CD4-positive, CD25-positive, alpha-beta regulatory T cell (primary cell): ENCODE measurements around the gene ZNF574. TPM values are rescaled to one million over a fixed set of nuclear protein-coding genes. Genes with fewer than 3 reads are reported as not detected.

Experiments
- ATAC-seq, 2 donors: fragments of 150-1000 bp; cut with Tn5 transposase; one replicate each; pipeline ENCODE4 v1.10.0; 2021; ENCODE audit warnings: low read depth in 2 of 2, moderate number of reproducible peaks in 2 of 2, moderate library complexity in 1 of 2
- DNase-seq, 3 donors: peaks; one replicate each; pipeline versions ENCODE4 v3.0.0 to v3.0.0-alpha.2; 2012 to 2022; ENCODE audit warnings: mixed read lengths in 1 of 3
- H3K27ac ChIP-seq: one replicate; pipeline ENCODE4 v1.7.0; 2013; ENCODE audit warnings: mild to moderate bottlenecking, low read length; ENCODE audit not compliant: insufficient read depth, poor library complexity, severe bottlenecking
- H3K27me3 ChIP-seq: one replicate; pipeline ENCODE4 v1.7.0; 2013; ENCODE audit warnings: low read length; ENCODE audit not compliant: control insufficient read depth, insufficient read depth
- H3K36me3 ChIP-seq: one replicate; pipeline ENCODE4 v1.7.0; 2013; ENCODE audit warnings: mild to moderate bottlenecking, low read length, moderate library complexity; ENCODE audit not compliant: control insufficient read depth, insufficient read depth
- H3K4me1 ChIP-seq: 2 replicates; pipeline ENCODE4 v1.7.0; 2013; ENCODE audit warnings: mild to moderate bottlenecking, low read length; ENCODE audit not compliant: insufficient read depth, control insufficient read depth, poor library complexity, severe bottlenecking
- H3K4me3 ChIP-seq: one replicate; pipeline ENCODE4 v1.7.0; 2013; ENCODE audit warnings: low read depth, mild to moderate bottlenecking, low read length, moderate library complexity
- H3K9me3 ChIP-seq, 2 experiments: 1 replicate in 1 of 2; 2 replicates in 1 of 2; pipeline ENCODE4 v1.7.0; 2013; ENCODE audit warnings: low read length in 2 of 2, mild to moderate bottlenecking in 1 of 2, moderate library complexity in 1 of 2; ENCODE audit not compliant: control insufficient read depth in 2 of 2
- H3K27ac Mint-ChIP-seq, 3 donors: one replicate each; pipeline ENCODE4 v1.8.0; 2020 to 2022; ENCODE audit warnings: mild to moderate bottlenecking in 3 of 3, mixed read lengths in 3 of 3, moderate library complexity in 2 of 3
- H3K27me3 Mint-ChIP-seq: one replicate; pipeline ENCODE4 v1.8.0; 2022; ENCODE audit warnings: mild to moderate bottlenecking, mixed read lengths
- H3K36me3 Mint-ChIP-seq: one replicate; pipeline ENCODE4 v1.8.0; 2020; ENCODE audit warnings: mixed read lengths
- H3K4me1 Mint-ChIP-seq, 4 donors: one replicate each; pipeline ENCODE4 v1.8.0; 2020 to 2022; ENCODE audit warnings: mixed read lengths in 4 of 4, mild to moderate bottlenecking in 1 of 4
- H3K4me3 Mint-ChIP-seq, 4 donors: one replicate each; pipeline ENCODE4 v1.8.0; 2020 to 2022; ENCODE audit warnings: mild to moderate bottlenecking in 4 of 4, mixed read lengths in 4 of 4, moderate library complexity in 3 of 4
- H3K9me3 Mint-ChIP-seq, 7 donors: one replicate each; pipeline ENCODE4 v1.8.0; 2020 to 2022; ENCODE audit warnings: mixed read lengths in 7 of 7, mild to moderate bottlenecking in 3 of 7, moderate library complexity in 2 of 7
- polyA plus RNA-seq, 4 donors: library from polyadenylated mRNA; unstranded; fragments of 300-500 nt; fragmentation: Illumina TruSeq; gene quantifications; one replicate each; pipeline ENCODE4 v1.2.3, GENCODE V29; 2021
- total RNA-seq: library from RNA; stranded (reverse); gene quantifications from one replicate; pipeline ENCODE4 v1.2.3, GENCODE V29; 2022

Gene ZNF574
- total and polyA plus RNA-seq, 5 donors from 2014 or later, result 10.7 to 24.0 (median 17.8) TPM

DNA sequence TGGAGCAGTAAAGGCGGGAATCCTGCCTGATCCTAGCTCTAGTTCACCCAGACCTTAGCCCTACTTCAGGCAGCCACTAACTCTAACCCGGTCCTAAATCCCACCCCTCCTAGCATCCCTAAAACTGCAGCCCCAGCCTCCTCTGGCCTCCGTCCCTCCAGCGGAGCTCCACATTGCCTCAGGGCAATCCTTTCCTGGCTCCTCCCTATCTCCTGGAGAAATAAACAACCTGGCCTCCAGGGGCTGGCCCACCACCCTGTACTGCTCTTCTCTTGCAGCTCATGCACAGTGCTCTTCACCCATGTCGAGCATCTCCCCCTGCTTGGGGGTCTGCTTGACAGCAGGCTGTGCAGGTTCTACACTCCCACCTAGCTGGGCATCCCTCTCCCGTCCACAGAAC is 49.6 kb downstream of the ZNF574 start:
- Mint-ChIP-seq H3K27me3 (no peaks in the 10 kb centered on the region), H3K4me1 (peaks cover 23 to 98% (median 63%) of the 10 kb centered on the region in 4 donors), H3K27ac (peak overlapping the region; percentile 72 to 94 (median 79)), H3K36me3 (peaks cover 23% of the 10 kb centered on the region), H3K9me3 (no peaks in the 10 kb centered on the region), H3K4me3 (peak overlapping the region; percentile 41 to 56 (median 51))
- H3K9me3 ChIP-seq, result no peaks in the 10 kb centered on the region
- H3K27ac ChIP-seq, result peak overlapping the region; percentile 18
- no peak for ATAC-seq
- H3K36me3 ChIP-seq, result no peaks in the 10 kb centered on the region
- H3K4me3 ChIP-seq, result no peak overlapping the region
- no peaks in the 10 kb centered on the region for H3K27me3 ChIP-seq
- DNase-seq, result no peak
- peaks cover 85% of the 10 kb centered on the region for H3K4me1 ChIP-seq

DNA sequence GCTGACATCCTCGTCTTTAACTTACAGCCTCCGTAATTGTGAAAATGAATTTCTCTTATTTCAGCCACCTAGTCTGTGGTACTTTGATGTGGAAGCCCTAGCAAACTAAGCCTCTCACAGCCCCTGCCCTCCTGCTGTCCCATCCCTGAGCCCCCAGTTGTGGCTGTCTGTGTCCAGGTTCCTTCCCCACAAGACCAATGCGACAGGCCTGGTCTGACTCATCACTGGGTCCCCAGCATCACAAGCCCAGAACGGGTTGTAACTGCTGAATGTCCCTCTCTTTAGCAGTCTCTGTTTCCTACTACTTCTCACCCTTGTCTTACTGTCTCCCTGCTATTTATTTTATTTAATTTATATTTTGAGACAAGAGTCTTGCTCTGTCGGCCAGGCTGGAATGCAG is 50.6 kb downstream of the ZNF574 start:
- Mint-ChIP-seq H3K27ac (peak overlapping the region; percentile 72 to 80 (median 79)), H3K9me3 (no peaks in the 10 kb centered on the region), H3K4me1 (peaks cover 18 to 96% (median 67%) of the 10 kb centered on the region in 4 donors), H3K27me3 (no peaks in the 10 kb centered on the region), H3K36me3 (peaks cover 23% of the 10 kb centered on the region), H3K4me3 (peak overlapping the region in 2 of 4 donors; percentile 24 to 52)
- DNase-seq, result no peak
- Histone ChIP-seq H3K4me3 (no peak overlapping the region), H3K4me1 (peaks cover 88% of the 10 kb centered on the region), H3K9me3 (no peaks in the 10 kb centered on the region), H3K27me3 (no peaks in the 10 kb centered on the region), H3K27ac (peak overlapping the region; percentile 44), H3K36me3 (no peaks in the 10 kb centered on the region)
- no peak for ATAC-seq

- peak in 1 of 3 donors; percentile 27 for DNase-seq
Observed at GRCh38 chr19:42129399-42130253, 53.7 kb downstream of the ZNF574 start.

GRCh38 chr19:42130254-42130573 is 54.2 kb downstream of the ZNF574 start:
- H3K4me1 ChIP-seq, result peaks cover 87% of the 10 kb centered on the region
- H3K27me3 ChIP-seq, result no peaks in the 10 kb centered on the region
- peaks cover 7% of the 10 kb centered on the region for H3K36me3 Mint-ChIP-seq
- no peak for ATAC-seq
- peak overlapping the region; percentile 86 to 99 (median 92) for H3K4me3 Mint-ChIP-seq
- DNase-seq, result no peak
- H3K9me3 Mint-ChIP-seq, result no peaks in the 10 kb centered on the region
- no peaks in the 10 kb centered on the region for H3K36me3 ChIP-seq
- H3K4me3 ChIP-seq, result peak overlapping the region; percentile 74
- H3K27me3 Mint-ChIP-seq, result no peaks in the 10 kb centered on the region
- H3K27ac ChIP-seq, result peak overlapping the region; percentile 49
- no peaks in the 10 kb centered on the region for H3K9me3 ChIP-seq
- H3K4me1 Mint-ChIP-seq, result peaks cover 11 to 90% (median 61%) of the 10 kb centered on the region in 4 donors
- H3K27ac Mint-ChIP-seq, result peak overlapping the region; percentile 72 to 92 (median 91)

More at GRCh38 chr19:42129399-42130253, 53.7 kb downstream of the ZNF574 start:
- Histone ChIP-seq H3K9me3 (no peaks in the 10 kb centered on the region), H3K36me3 (no peaks in the 10 kb centered on the region), H3K27ac (peak overlapping the region; percentile 49), H3K4me3 (peak overlapping the region; percentile 74), H3K27me3 (no peaks in the 10 kb centered on the region), H3K4me1 (peaks cover 87% of the 10 kb centered on the region)
- H3K4me3 Mint-ChIP-seq, result peak overlapping the region; percentile 86 to 99 (median 92)
- H3K27me3 Mint-ChIP-seq, result no peaks in the 10 kb centered on the region
- peaks cover 15 to 91% (median 61%) of the 10 kb centered on the region in 4 donors for H3K4me1 Mint-ChIP-seq
- peak overlapping the region; percentile 72 to 91 (median 88) for H3K27ac Mint-ChIP-seq
- H3K36me3 Mint-ChIP-seq, result peaks cover 11% of the 10 kb centered on the region
- no peaks in the 10 kb centered on the region for H3K9me3 Mint-ChIP-seq
- no peak for ATAC-seq

Other genes with a start within 250 kb of the ZNF574 start
- not detected for gene LYPD4, start 231.5 kb upstream of the ZNF574 start, total RNA-seq
- gene LYPD4, start 231.5 kb upstream of the ZNF574 start, polyA plus RNA-seq, result not detected
- gene DMRTC2, start 231.1 kb upstream of the ZNF574 start, total RNA-seq, result not detected
- gene DMRTC2, start 231.1 kb upstream of the ZNF574 start, polyA plus RNA-seq, result not detected
- gene RPS19, start 215.9 kb upstream of the ZNF574 start, total RNA-seq, result 2,081 TPM
- gene RPS19, start 215.9 kb upstream of the ZNF574 start, polyA plus RNA-seq, result 1,000 to 10,000 TPM; 3,595 to 5,716 (median 4,931) TPM
- gene CD79A, start 198.9 kb upstream of the ZNF574 start, total RNA-seq, result 4.9 TPM
- gene CD79A, start 198.9 kb upstream of the ZNF574 start, polyA plus RNA-seq, result 10 to 100 TPM; 10.6 to 17.9 (median 16.4) TPM
- gene ARHGEF1, start 193.0 kb upstream of the ZNF574 start, total RNA-seq, result 1,312 TPM
- 100 to 1,000 TPM; 162 to 187 (median 180) TPM for gene ARHGEF1, start 193.0 kb upstream of the ZNF574 start, polyA plus RNA-seq
- gene ERFL, start 147.7 kb upstream of the ZNF574 start, total RNA-seq, result 4.7 TPM
- not detected for gene ERFL, start 147.7 kb upstream of the ZNF574 start, polyA plus RNA-seq
- gene RABAC1, start 116.8 kb upstream of the ZNF574 start, total RNA-seq, result 94.0 TPM
- 100 to 1,000 TPM; 184 to 261 (median 237) TPM for gene RABAC1, start 116.8 kb upstream of the ZNF574 start, polyA plus RNA-seq
- gene ATP1A3, start 81.9 kb upstream of the ZNF574 start, total RNA-seq, result 11.1 TPM
- 1 to 10 TPM in 3 of 4 donors, under 1 TPM in 1; 0.92 to 3.5 (median 1.7) TPM for gene ATP1A3, start 81.9 kb upstream of the ZNF574 start, polyA plus RNA-seq
- 0.52 TPM for gene GRIK5, start 6.0 kb upstream of the ZNF574 start, total RNA-seq
- under 1 TPM in 1 of 4 donors, not detected in 3; 0.06 TPM for gene GRIK5, start 6.0 kb upstream of the ZNF574 start, polyA plus RNA-seq
- gene POU2F2, start 56.3 kb downstream of the ZNF574 start, total RNA-seq, result 48.9 TPM
- gene POU2F2, start 56.3 kb downstream of the ZNF574 start, polyA plus RNA-seq, result 1 to 10 TPM; 4.2 to 7.2 (median 6.4) TPM
- gene DEDD2, start 141.5 kb downstream of the ZNF574 start, total RNA-seq, result 99.8 TPM
- 100 to 1,000 TPM; 155 to 179 (median 161) TPM for gene DEDD2, start 141.5 kb downstream of the ZNF574 start, polyA plus RNA-seq
- gene ZNF526, start 144.1 kb downstream of the ZNF574 start, total RNA-seq, result 8.8 TPM
- 1 to 10 TPM; 4.0 to 7.7 (median 5.3) TPM for gene ZNF526, start 144.1 kb downstream of the ZNF574 start, polyA plus RNA-seq
- 31.3 TPM for gene GSK3A, start 166.4 kb downstream of the ZNF574 start, total RNA-seq
- gene GSK3A, start 166.4 kb downstream of the ZNF574 start, polyA plus RNA-seq, result 10 to 100 TPM; 12.0 to 16.0 (median 12.9) TPM
- 96.4 TPM for gene ERF, start 179.0 kb downstream of the ZNF574 start, total RNA-seq
- gene ERF, start 179.0 kb downstream of the ZNF574 start, polyA plus RNA-seq, result 1 to 10 TPM; 1.4 to 7.5 (median 2.6) TPM
- 124 TPM for gene CIC, start 193.1 kb downstream of the ZNF574 start, total RNA-seq
- under 1 TPM; 0.41 to 0.91 (median 0.68) TPM for gene CIC, start 193.1 kb downstream of the ZNF574 start, polyA plus RNA-seq
- not detected for gene PRR19, start 226.0 kb downstream of the ZNF574 start, total RNA-seq
- under 1 TPM; 0.10 to 0.83 (median 0.21) TPM for gene PRR19, start 226.0 kb downstream of the ZNF574 start, polyA plus RNA-seq
- gene PAFAH1B3, start 226.5 kb downstream of the ZNF574 start, total RNA-seq, result 27.5 TPM
- gene PAFAH1B3, start 226.5 kb downstream of the ZNF574 start, polyA plus RNA-seq, result 10 to 100 TPM; 54.5 to 71.6 (median 59.8) TPM
- not detected for gene TMEM145, start 237.1 kb downstream of the ZNF574 start, total RNA-seq
- not detected for gene TMEM145, start 237.1 kb downstream of the ZNF574 start, polyA plus RNA-seq
- gene MEGF8, start 249.5 kb downstream of the ZNF574 start, total RNA-seq, result 6.5 TPM
- gene MEGF8, start 249.5 kb downstream of the ZNF574 start, polyA plus RNA-seq, result under 1 TPM; 0.18 to 0.23 (median 0.20) TPM